Esophagus mucosa (tissue), 1 donor: ENCODE measurements around the gene SPACA7. TPM values are rescaled to one million over a fixed set of nuclear protein-coding genes. Genes with fewer than 3 reads are reported as not detected.
"Not testable (repeated sequence)": the region's sequence is repeated elsewhere in the genome, so short reads cannot be mapped to it uniquely, and the experiment has no call there.

Experiments used
- ATAC-seq: fragments of 200-7000 bp; cut with Tn5 transposase; one replicate; pipeline ENCODE4 v1.9.1; 2020
- total RNA-seq: library from RNA; stranded (reverse); gene quantifications from one replicate; pipeline ENCODE4 v1.2.4, GENCODE V29; 2023
- donor health status: DM: yes; HTN: yes; CAD: no.

Gene SPACA7
- total RNA-seq, 1 donor from 2014 or later = not detected

GRCh38 chr13:112351825-112352224, 24.3 kb upstream of the SPACA7 start:
- no peak for ATAC-seq

GRCh38 chr13:112353856-112354255, 22.3 kb upstream of the SPACA7 start:
- ATAC-seq = no peak

GRCh38 chr13:112354330-112355273, 21.6 kb upstream of the SPACA7 start:
- ATAC-seq = no peak

GRCh38 chr13:112355274-112355838, 20.8 kb upstream of the SPACA7 start:
- no peak for ATAC-seq

- ATAC-seq = no peak
These were observed 20.0 kb upstream of the SPACA7 start for GRCh38 chr13:112356190-112356589.

- ATAC-seq = no peak
These were observed 18.0 kb upstream of the SPACA7 start for GRCh38 chr13:112358156-112358555.

GRCh38 chr13:112362021-112362420, 14.1 kb upstream of the SPACA7 start:
- ATAC-seq = no peak

GRCh38 chr13:112363867-112364528, 12.2 kb upstream of the SPACA7 start:
- no peak for ATAC-seq

GRCh38 chr13:112366907-112367646, 9.1 kb upstream of the SPACA7 start:
- no peak for ATAC-seq

- no peak for ATAC-seq
These were observed 7.3 kb upstream of the SPACA7 start for GRCh38 chr13:112368883-112369282.

GRCh38 chr13:112370311-112370710, 5.8 kb upstream of the SPACA7 start:
- no peak for ATAC-seq

- ATAC-seq = no peak
These were observed 1.9 kb upstream of the SPACA7 start for GRCh38 chr13:112374271-112374670.

- no peak for ATAC-seq
These were observed 15.6 kb downstream of the SPACA7 start for GRCh38 chr13:112391746-112392145.

- no peak for ATAC-seq
These were observed 16.6 kb downstream of the SPACA7 start for GRCh38 chr13:112392719-112393118.

- peak; percentile 49 for ATAC-seq
These were observed 18.9 kb downstream of the SPACA7 start for GRCh38 chr13:112395022-112395421.

GRCh38 chr13:112395941-112396340, 19.8 kb downstream of the SPACA7 start:
- not testable (repeated sequence) for ATAC-seq

GRCh38 chr13:112397108-112397507, 21.0 kb downstream of the SPACA7 start:
- ATAC-seq = no peak

GRCh38 chr13:112398347-112398746, 22.2 kb downstream of the SPACA7 start:
- peak; percentile 58 for ATAC-seq

- not testable (repeated sequence) for ATAC-seq
These were observed 33.7 kb downstream of the SPACA7 start for GRCh38 chr13:112409828-112410227.

GRCh38 chr13:112416647-112417046, 40.5 kb downstream of the SPACA7 start:
- ATAC-seq = no peak

GRCh38 chr13:112417079-112417478, 40.9 kb downstream of the SPACA7 start:
- no peak for ATAC-seq

- ATAC-seq = no peak
These were observed 47.9 kb downstream of the SPACA7 start for GRCh38 chr13:112424098-112424497.

GRCh38 chr13:112428704-112429103, 52.5 kb downstream of the SPACA7 start:
- ATAC-seq = no peak
